Astrocyte of the cerebellum (primary cell): ENCODE data around the gene SLTM.

Experiments used
- DNase-seq: peaks from one replicate; pipeline ENCODE4 v3.0.0-alpha.2; 2011; ENCODE audit warnings: low read depth
- H3K4me3 ChIP-seq: 2 replicates; pipeline ENCODE4 v1.5.1; 2011; ENCODE audit warnings: mild to moderate bottlenecking, low read depth, low read length, moderate library complexity
- in situ Hi-C: cut with HindIII; loops from 2 replicates; pipeline ENCODE4 v1.10.0; 2017; ENCODE audit warnings: low sequenced_read_pairs
- TF ChIP-seq, protein P1 (sequence below): IDR thresholded peaks from 2 replicates; pipeline ENCODE4 v1.5.1; 2012; ENCODE audit warnings: low read length, low read depth, moderate library complexity, mild to moderate bottlenecking; ENCODE audit errors: missing control alignments

SLTM gene

GRCh38 chr15:58933281-58934113, at the start of gene SLTM:
SLTM (minus strand) TSS chr15:58933679; CDS start chr15:58933565, 114 bp downstream.
- H3K4me3 ChIP-seq: peak within 1 kb of the TSS; percentile 76
- in situ Hi-C loops: no loop called here
- peak; percentile 86 for DNase-seq
- TF ChIP-seq, protein P1, sequence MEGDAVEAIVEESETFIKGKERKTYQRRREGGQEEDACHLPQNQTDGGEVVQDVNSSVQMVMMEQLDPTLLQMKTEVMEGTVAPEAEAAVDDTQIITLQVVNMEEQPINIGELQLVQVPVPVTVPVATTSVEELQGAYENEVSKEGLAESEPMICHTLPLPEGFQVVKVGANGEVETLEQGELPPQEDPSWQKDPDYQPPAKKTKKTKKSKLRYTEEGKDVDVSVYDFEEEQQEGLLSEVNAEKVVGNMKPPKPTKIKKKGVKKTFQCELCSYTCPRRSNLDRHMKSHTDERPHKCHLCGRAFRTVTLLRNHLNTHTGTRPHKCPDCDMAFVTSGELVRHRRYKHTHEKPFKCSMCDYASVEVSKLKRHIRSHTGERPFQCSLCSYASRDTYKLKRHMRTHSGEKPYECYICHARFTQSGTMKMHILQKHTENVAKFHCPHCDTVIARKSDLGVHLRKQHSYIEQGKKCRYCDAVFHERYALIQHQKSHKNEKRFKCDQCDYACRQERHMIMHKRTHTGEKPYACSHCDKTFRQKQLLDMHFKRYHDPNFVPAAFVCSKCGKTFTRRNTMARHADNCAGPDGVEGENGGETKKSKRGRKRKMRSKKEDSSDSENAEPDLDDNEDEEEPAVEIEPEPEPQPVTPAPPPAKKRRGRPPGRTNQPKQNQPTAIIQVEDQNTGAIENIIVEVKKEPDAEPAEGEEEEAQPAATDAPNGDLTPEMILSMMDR: peak; percentile 33

DNA sequence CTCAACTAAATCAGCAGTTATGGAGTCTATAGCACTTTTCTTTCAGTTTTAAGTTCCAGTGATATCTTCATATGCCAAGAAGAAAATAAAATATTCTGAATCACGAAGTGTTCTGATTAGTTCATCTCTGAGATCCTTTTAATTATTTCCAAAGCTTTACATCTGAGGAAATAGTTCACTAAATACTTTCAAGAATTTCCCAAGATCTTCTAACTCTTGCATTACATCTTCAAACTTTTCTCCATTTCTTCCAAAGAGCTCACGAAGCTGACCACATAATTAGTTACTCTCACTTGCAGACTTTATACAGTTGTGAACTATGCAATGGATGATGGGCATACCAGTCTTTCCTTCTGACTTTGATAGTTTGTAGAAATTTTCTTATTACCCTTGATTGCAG, 49.8 kb upstream of the SLTM start:
- in situ Hi-C loops: no loop called here
- H3K4me3 ChIP-seq: no peak overlapping the region
- TF ChIP-seq, protein P1: no peak
- no peak for DNase-seq

- TF ChIP-seq, protein P1: no peak
- no peak overlapping the region for H3K4me3 ChIP-seq
- in situ Hi-C loops: no loop called here
- DNase-seq: no peak
Observed at GRCh38 chr15:58981808-58982475, 48.5 kb upstream of the SLTM start.

- no peak overlapping the region for H3K4me3 ChIP-seq
- DNase-seq: peak; percentile 35
- in situ Hi-C loops: no loop called here
- TF ChIP-seq, protein P1: peak; percentile 26
Observed at GRCh38 chr15:58980351-58980939, 47.0 kb upstream of the SLTM start.

GRCh38 chr15:58977887-58978286, 44.4 kb upstream of the SLTM start:
- in situ Hi-C loops: no loop called here
- no peak for DNase-seq
- no peak overlapping the region for H3K4me3 ChIP-seq
- TF ChIP-seq, protein P1: no peak

DNA sequence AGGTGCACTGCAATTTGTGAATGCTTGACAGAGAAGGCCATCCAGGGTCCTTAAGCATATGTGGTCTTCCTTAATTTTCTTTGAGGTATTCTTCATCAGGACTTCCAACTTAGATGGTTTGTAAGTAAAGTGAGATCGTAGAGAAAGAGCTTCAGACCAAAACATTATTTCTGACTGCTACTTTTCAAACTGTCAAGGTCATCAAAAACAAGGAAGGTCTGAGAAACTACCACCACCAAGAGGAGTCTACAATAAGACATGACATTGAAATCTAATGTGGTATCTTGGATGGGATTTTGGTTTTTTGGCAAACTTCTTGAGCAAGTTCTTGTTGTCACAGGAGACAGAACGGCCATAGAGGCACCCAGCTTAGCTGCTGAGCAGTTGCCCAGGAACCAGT, 34.0 kb upstream of the SLTM start:
- TF ChIP-seq, protein P1: no peak
- H3K4me3 ChIP-seq: no peak overlapping the region
- DNase-seq: no peak
- in situ Hi-C loops: no loop called here
